Raji (cell line): ENCODE data around the gene PCDHGB7.
"Not testable (repeated sequence)": the region's sequence is repeated elsewhere in the genome, so short reads cannot be mapped to it uniquely, and the experiment has no call there.

Experiments used
- POLR2A ChIP-seq: IDR thresholded peaks from 2 replicates; pipeline ENCODE4 v1.6.1; 2011; ENCODE audit warnings: low read depth, low read length, control low read depth; ENCODE audit not compliant: insufficient read depth

PCDHGB7 gene

DNA sequence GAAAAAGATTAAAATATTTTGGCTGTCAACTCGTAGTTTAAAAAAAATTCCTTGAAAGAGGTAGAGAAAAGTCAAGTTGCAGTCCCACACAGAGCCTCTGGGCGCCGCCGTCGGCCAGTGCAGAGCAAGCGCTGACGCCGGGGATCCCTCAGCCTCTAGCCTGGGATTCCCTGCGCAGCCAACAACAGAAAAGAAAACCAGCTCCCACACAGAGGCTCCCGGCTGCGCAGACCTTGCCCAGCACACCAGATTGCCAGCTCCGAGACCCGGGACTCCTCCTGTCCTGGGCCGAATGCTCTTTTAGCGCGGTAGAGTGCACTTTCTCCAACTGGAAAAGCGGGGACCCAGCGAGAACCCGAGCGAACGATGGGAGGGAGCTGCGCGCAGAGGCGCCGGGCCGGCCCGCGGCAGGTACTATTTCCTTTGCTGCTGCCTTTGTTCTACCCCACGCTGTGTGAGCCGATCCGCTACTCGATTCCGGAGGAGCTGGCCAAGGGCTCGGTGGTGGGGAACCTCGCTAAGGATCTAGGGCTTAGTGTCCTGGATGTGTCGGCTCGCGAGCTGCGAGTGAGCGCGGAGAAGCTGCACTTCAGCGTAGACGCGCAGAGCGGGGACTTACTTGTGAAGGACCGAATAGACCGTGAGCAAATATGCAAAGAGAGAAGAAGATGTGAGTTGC is at the start of gene PCDHGB7:
Gene PCDHGB7, plus strand, starts transcription at position 184 of the 679 bp plus-strand sequence. Its CDS starts 183 bp downstream, at position 367.
- TF ChIP-seq POLR2A, result not testable (repeated sequence)

DNA sequence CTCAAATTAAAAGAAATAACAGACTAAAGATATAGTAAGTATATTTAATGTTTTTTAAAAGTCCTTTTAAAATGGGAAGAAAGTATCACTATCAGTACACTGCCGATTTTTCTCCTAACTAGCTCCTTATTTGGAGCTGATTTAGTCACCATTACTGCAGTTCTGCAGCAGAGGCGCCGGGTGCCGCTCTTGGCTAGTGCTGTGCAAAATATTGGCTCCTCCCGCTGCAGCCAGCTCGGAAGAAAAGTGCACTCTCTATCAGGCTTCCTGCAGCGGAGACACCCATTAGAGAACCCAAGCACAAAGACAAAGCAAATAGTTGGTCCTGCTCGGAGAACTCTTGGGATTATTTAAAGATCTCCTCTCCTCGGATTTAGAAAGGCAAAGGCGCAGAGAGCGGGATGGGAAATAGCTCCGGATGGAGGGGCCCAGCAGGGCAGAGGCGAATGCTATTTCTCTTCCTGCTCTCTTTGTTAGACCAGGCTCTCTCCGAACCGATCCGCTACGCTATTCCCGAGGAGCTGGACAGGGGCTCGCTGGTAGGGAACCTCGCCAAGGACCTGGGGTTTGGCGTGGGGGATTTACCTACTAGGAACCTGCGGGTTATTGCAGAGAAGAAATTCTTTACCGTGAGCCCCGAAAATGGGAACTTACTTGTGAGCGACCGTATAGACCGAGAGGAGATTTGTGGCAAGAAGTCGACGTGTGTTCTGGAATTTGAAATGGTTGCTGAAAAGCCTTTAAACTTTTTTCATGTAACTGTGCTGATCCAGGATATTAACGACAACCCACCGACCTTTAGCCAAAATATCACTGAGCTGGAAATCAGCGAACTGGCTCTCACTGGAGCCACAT is 47.3 kb upstream of the PCDHGB7 start, which contains the start of gene PCDHGB3:
Gene PCDHGB3, plus strand, starts transcription at position 249 of the 855 bp plus-strand sequence. Its CDS starts 153 bp downstream, at position 402.
- TF ChIP-seq POLR2A, result no peak

DNA sequence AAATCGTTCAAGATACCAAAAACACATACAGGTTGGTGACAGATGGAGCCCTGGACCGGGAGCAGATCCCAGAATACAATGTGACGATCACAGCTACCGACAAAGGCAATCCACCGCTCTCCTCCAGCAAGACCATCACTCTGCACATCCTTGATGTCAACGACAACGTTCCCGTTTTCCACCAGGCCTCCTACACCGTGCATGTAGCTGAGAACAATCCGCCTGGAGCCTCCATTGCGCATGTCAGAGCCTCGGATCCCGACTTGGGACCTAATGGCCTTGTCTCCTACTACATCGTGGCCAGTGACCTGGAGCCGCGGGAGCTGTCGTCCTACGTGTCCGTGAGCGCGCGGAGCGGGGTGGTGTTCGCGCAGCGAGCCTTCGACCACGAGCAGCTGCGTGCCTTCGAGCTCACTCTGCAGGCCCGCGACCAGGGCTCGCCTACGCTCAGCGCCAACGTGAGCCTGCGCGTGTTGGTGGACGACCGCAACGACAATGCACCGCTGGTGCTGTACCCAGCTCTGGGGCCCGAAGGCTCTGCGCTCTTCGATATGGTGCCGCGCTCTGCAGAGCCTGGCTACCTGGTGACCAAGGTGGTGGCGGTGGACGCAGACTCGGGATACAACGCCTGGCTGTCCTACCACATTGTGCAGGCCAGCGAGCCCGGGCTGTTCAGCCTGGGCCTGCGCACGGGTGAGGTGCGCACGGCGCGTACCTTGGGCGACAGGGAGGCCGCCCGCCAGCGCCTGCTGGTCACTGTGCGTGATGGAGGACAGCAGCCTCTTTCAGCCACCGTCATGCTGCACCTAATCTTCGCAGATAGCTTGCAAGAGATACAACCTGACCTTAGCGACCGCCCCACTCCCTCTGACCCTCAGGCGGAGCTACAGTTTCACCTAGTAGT is 45.7 kb upstream of the PCDHGB7 start:
- TF ChIP-seq POLR2A, result no peak

DNA sequence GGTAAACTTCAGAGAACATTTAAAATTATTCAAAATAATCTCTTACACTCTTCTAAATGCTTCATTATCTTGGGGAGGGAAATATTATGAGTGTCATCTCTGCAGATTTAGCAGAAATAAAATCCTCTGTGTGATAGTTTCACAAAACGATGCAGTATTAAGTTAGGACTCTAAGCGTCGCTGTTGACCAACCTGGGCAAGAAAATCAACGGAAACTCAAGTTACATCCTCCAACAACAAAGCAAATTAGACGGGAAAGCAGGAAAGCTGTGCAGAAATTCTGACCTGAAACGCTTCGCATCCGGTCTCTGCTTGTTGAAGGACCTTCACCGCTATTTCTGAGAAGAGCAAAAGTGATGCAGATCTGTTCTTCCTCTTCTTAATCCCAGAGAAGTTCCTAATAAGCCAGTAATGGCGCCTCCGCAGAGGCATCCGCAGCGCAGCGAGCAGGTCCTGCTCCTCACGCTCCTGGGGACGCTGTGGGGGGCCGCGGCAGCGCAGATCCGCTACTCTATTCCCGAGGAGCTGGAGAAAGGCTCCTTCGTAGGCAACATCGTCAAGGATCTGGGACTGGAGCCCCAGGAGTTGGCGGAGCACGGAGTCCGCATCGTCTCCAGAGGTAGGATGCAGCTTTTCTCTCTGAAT is 43.7 kb upstream of the PCDHGB7 start, which contains the start of gene PCDHGA6:
Gene PCDHGA6, plus strand, starts transcription at position 219 of the 645 bp plus-strand sequence. Its CDS starts 193 bp downstream, at position 412.
- no peak for TF ChIP-seq POLR2A

DNA sequence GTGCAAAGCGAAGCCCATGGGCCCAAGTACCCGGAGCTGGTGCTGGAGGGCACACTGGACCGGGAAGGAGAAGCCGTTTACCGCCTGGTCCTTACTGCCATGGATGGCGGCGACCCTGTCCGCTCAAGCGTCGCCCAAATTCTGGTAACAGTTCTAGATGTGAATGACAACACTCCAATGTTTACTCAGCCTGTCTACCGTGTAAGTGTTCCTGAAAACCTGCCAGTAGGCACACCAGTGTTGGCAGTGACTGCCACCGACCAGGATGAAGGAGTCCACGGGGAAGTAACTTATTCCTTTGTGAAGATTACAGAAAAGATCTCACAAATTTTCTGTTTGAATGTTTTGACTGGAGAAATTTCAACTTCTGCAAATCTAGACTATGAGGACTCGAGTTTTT is 42.9 kb upstream of the PCDHGB7 start:
- TF ChIP-seq POLR2A, result no peak

DNA sequence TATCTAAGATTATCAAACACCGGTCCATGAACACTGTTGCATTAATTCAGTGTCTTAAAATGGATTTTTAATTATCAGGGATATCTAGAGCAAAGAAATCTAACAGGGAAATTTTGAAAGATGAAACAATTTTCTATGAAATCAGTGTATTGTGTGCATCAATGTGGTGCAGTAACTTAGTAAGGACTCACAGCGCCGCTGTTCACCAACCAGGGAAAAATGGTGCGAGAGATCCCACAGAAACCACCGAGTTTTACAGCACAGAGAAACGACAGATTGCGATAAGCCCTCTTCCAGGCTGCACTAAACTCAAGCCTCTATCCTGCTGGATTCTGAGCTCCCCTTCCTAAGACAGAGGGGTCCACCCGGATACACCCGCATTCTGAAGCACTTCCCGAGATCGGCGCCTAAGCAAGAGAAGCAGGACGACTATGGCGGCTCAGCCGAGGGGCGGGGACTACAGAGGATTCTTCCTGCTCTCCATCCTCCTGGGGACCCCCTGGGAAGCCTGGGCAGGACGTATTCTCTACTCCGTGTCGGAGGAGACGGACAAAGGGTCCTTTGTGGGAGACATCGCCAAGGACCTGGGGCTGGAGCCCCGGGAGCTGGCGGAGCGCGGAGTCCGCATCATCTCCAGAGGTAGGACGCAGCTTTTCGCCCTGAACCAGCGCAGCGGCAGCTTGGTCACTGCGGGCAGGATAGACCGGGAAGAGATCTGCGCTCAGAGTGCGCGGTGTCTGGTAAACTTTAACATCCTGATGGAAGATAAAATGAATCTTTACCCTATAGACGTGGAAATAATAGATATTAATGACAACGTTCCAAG is 34.8 kb upstream of the PCDHGB7 start, which contains the start of gene PCDHGA7:
Gene PCDHGA7, plus strand, starts transcription at position 274 of the 826 bp plus-strand sequence. Its CDS starts 158 bp downstream, at position 432.
- TF ChIP-seq POLR2A, result no peak

DNA sequence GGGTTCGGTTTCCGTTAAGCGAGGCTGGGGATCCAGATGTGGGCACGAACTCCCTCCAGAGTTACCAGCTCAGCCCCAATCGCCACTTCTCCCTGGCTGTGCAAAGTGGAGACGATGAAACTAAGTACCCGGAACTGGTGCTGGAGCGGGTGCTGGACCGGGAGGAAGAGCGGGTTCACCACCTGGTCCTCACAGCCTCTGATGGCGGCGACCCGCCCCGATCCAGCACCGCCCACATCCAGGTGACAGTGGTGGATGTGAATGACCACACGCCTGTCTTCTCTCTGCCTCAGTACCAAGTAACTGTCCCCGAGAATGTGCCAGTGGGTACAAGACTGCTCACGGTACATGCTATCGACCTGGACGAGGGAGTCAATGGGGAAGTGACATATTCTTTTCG is 34.1 kb upstream of the PCDHGB7 start:
- no peak for TF ChIP-seq POLR2A

DNA sequence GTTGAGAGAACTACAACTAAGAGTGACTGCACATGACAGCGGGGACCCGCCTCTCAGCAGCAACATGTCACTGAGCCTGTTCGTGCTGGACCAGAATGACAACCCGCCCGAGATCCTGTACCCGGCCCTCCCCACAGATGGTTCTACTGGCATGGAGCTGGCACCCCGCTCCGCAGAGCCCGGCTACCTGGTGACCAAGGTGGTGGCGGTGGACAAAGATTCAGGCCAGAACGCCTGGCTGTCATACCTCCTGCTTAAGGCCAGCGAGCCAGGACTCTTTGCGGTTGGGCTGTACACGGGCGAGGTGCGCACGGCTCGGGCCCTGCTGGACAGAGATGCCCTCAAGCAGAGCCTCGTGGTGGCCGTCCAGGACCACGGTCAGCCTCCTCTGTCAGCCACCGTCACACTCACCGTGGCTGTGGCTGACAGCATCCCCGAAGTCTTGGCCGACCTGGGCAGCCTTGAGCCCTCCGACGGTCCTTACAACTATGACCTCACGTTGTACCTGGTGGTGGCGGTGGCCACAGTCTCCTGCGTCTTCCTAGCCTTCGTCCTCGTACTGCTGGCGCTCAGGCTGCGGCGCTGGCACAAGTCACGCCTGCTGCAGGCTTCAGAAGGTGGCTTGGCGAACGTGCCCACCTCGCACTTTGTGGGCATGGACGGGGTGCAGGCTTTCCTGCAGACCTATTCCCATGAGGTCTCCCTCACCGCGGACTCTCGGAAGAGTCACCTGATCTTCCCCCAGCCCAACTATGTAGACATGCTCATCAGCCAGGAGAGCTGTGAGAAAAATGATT is 32.8 kb upstream of the PCDHGB7 start:
- TF ChIP-seq POLR2A, result no peak

DNA sequence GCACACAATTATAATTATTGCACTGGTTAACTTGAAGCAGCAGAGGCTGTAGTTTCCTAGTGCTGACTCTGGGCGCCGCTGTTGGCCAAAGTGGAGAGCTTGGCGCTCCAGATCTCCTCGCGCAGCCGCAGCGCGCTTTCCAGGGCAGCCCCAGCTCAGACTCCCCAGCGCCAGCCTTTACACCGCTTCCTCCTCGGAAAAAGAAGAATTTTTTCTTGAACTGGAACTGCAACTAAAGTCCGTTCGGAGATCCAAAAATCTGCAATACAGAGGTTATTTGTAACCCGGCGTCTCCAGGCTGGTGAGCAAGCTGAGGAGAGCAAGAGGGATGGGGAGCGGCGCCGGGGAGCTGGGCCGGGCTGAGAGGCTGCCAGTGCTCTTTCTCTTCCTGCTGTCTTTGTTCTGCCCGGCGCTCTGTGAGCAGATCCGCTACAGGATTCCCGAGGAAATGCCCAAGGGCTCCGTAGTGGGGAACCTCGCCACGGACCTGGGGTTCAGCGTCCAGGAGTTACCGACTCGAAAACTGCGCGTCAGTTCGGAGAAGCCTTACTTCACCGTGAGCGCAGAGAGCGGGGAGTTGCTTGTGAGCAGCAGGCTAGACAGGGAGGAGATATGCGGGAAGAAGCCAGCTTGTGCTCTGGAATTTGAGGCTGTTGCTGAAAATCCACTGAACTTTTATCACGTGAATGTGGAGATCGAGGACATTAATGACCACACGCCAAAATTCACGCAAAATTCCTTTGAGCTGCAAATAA is 29.7 kb upstream of the PCDHGB7 start, which contains the start of gene PCDHGB4:
Gene PCDHGB4, plus strand, starts transcription at position 142 of the 755 bp plus-strand sequence. Its CDS starts 187 bp downstream, at position 329.
- not testable (repeated sequence) for TF ChIP-seq POLR2A

DNA sequence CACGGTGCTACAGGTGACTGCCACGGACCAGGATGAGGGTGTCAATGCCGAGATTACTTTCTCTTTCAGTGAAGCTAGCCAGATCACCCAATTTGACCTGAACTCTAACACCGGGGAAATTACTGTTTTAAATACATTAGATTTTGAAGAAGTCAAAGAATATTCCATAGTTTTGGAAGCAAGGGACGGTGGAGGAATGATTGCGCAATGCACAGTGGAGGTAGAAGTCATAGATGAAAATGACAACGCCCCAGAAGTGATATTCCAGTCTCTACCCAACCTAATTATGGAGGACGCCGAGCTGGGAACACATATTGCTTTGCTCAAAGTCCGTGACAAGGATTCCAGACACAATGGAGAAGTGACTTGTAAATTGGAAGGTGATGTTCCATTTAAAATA is 28.8 kb upstream of the PCDHGB7 start:
- TF ChIP-seq POLR2A, result no peak

DNA sequence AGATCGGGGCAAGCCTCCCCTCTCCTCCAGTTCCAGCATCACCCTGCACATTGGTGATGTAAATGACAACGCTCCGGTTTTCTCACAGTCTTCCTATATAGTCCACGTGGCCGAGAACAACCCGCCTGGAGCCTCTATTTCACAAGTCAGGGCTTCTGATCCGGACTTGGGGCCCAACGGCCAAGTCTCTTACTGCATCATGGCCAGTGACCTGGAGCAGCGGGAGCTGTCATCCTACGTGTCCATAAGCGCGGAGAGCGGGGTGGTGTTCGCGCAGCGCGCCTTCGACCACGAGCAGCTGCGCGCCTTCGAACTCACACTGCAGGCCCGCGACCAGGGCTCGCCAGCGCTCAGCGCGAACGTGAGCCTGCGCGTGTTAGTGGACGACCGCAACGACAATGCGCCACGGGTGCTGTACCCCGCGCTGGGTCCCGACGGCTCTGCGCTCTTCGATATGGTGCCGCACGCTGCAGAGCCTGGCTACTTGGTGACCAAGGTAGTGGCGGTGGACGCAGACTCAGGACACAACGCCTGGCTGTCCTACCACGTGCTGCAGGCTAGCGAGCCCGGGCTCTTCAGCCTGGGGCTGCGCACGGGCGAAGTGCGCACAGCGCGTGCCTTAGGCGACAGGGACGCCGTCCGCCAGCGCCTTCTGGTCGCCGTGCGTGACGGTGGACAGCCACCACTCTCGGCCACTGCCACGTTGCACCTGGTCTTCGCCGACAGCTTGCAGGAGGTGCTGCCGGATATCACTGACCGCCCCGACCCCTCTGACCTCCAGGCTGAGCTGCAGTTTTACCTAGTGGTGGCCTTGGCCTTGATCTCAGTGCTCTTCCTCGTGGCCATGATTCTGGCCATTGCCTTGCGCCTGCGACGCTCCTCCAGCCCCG is 28.1 kb upstream of the PCDHGB7 start:
- TF ChIP-seq POLR2A, result no peak
